ENCODE results near the gene DISP2.

DISP2 gene

GRCh38 chr15:40345225-40345866 is 12.7 kb upstream of the DISP2 start:
- no peak for DNase-seq

DNA sequence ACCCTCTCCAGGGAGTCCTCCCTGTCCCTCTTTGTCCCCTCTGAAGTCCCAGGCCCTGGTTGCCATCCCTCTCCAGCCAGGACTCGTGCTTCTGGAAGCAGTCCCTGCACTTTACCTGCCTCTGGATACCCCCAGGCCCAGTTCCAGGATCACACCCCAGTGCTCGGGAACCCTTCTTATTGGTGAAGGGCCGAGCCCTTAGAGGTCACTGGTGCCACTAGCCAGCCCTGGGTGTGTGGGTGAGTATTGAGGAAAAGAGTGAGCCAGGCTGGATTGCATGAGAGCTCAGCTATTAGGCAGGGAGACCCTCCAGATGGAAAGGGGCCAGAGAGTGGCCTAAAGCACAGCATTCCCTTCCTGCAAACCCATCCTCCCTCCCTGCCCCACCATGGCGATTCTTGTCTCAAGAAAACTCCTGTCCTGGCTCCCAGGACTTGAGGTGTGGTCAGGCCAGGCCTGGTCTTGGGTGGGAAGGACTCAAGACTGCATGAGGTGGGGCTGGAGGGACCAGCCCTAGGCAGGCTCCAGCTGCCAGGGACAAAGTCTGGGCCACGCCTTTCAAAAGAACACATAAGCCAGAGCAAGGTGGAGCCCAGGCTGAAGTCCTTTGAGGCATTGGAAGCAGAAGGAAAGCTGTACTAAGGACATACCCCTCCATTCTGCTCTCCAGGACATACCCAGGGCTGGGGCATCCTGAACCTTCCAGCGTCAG is 12.0 kb upstream of the DISP2 start:
- DNase-seq = no peak

GRCh38 chr15:40346579-40347558 is 11.2 kb upstream of the DISP2 start:
- DNase-seq = no peak

DNA sequence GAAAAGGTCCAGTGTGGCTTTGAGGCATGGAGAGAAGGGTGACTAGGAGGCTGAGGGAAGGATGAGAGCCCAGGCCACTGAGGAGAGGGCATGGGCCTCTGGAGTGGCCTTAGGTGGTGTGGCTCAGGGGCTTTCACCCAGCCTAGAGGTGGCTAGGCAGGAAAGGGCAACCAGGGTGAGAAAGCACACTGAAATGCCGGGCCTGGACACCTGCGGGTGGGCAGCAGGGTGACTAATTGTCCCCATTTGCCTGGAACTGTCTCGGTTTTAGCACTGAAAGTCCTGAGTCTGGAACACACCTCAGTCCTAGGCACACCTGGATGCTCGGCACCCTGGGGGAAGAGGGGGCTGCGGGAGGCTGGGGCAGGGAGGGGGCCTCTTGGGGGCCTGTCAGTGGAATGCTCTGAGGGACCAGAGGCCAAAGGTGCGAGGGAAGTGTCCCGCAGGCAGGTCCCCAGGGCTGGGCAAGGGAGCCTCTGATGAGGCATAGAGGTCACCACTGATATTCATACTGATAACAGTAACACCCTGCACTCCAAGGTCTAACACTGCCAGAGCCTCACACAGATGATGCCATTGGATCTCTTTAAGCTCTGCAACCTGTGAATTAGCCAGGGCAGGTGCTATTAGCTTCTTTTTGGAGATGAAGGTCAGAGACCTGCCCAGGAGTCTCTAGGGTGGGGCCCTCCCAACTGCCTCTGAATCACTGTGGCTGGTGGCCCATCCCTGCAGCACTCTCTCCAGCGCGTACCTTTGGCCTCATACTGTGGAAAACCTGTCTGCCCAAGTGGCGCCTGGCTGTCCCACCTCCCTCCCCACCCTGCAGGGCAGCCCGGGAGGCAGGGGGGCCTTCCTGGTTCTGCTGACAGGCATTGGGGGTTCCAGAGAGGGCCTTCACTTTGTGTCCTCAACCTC is 10.2 kb upstream of the DISP2 start:
- no peak for DNase-seq

- DNase-seq = no peak
Measured at GRCh38 chr15:40348474-40348870, 9.5 kb upstream of the DISP2 start.

GRCh38 chr15:40349163-40349562 is 8.9 kb upstream of the DISP2 start:
- no peak for DNase-seq

GRCh38 chr15:40352281-40352901 is 5.6 kb upstream of the DISP2 start:
- DNase-seq = no peak

DNA sequence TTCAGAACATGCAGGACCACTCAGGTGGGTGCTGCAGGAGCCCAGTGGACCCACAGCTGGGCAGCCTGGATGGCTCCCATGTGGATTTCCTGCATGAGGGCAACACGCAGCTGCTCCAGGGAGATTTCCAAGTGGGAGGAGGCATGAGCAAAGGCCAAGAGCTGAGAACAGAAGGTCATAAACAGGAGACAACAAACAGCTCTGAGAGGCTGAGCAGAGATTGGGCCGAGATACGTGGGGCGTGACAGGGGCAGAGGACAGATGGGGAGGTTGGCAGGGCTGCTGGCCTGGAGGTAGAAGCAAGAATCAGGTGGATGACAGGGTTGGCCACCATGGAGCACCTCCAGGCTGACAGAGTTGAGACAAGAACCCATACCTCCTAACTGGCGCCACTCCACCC is 4.3 kb upstream of the DISP2 start:
- DNase-seq = no peak

GRCh38 chr15:40354408-40355171 is 3.4 kb upstream of the DISP2 start:
- DNase-seq = no peak

DNA sequence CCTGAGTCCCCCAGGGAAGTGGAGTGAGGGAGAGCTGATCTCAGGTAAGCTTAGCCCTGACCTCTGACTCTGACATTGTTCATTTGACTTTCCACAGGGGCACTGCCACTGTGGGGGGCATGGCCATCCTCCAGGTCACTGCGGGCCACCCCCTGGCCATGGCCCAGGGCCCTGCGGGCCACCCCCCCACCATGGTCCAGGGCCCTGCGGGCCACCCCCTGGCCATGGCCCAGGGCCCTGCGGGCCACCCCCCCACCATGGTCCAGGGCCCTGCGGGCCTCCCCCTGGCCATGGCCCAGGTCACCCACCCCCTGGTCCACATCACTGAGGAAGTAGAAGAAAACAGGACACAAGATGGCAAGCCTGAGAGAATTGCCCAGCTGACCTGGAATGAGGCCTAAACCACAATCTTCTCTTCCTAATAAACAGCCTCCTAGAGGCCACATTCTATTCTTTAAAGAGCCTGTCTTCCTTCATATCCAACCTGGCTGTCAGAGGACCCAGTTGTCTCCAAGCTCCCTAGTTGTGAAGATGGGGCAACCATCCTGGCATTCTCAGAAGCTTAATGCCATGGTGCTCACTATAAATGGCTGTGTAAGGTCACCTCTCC is 1.9 kb upstream of the DISP2 start:
- DNase-seq = no peak

- DNase-seq = no peak
Measured at GRCh38 chr15:40357246-40357645, 773 bp upstream of the DISP2 start.

GRCh38 chr15:40358471-40359353 is 693 bp downstream of the DISP2 start:
- no peak for DNase-seq

DNA sequence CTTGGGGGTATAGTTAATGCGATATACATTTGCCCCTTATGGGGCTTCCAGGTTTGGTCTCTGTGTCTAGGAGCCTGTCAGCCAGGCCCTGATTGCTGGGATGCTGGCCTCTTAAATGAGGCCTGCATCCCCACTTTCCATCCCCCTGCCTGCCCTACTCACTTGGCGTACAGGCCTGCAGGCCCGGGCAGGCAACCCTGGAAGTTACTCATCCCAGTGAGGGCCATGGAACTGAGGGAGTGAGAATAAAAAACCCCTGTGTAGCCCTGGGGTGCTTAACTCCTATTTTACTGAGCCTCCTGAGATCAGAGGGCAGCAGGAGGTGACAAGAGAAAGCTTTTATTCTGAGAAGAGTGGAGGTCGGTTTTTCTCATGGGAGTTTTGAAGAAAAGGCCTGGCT is 2.0 kb downstream of the DISP2 start:
- DNase-seq = no peak

DNA sequence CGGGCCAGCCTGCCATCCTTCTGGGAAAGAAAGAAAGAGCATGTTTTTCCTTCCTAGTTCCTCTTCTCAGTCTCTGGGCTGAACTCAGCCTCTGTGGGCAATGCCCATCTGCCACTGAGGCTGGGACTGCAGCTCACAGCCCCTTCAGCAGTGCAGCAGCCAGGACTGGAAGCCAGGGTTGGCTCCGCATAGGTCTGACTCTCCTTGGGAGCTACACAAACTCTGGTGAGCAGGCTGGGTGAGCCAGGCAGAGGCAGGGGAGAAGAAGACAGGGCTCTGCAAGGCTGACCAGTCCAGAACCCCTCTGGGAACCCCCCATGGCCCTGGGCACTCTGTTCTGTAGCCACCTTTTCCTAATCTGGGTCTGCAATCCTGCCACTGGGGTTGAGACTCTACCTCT is 3.6 kb downstream of the DISP2 start:
- DNase-seq = no peak

DNA sequence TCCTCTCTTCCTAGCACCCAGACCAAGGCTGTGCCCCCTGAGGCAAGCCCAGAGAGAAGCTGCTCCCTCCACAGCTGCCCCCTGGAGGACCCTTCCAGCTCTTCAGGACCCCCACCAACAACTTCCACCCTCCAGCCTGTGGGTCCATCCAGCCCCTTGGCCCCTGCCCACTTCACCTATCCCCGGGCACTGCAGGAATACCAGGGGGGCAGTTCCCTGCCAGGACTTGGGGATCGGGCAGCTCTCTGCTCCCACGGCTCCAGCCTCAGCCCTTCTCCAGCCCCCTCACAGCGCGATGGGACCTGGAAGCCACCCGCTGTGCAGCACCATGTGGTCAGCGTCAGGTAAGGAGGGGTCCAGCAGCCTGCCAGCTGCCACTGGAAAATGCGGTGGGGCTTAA is 5.6 kb downstream of the DISP2 start:
- DNase-seq = no peak

DNA sequence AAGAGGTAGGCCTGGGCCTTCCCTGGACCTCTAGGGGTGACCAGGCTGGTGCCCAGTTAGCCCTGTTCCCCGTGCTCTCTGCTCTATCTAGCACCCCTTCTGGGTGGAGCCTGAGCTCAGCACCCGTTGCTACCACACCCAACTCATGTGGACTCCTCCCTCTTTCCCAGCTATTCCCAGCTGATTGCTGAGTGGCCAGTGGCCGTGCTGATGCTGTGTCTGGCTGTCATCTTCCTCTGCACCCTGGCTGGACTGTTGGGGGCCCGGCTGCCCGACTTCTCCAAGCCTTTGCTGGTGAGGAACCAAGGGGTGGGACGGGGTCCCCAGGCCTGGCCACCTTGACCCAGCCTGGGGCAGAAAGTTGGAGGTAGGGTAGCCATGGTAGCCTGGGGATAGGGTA is 6.2 kb downstream of the DISP2 start:
- DNase-seq = no peak

DNA sequence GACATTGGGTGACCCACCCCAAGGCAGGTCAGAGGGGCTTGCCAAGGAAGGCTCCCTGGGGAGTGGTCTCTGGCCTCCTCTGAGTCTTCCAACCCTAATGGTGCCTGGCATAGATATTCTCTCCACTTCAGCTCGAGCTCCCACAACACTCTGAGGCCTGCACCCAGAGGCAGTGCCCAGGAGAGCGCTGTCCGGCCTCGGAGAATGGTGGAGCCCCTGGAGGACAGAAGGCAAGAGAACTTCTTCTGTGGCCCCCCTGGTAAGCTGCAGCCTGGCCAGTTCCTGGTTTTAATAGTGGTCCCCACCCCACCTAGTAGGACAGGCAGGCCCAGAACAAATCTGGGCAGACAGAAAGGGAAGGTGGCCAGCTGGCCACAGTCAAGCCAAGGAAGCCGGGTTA is 7.0 kb downstream of the DISP2 start:
- no peak for DNase-seq

DNA sequence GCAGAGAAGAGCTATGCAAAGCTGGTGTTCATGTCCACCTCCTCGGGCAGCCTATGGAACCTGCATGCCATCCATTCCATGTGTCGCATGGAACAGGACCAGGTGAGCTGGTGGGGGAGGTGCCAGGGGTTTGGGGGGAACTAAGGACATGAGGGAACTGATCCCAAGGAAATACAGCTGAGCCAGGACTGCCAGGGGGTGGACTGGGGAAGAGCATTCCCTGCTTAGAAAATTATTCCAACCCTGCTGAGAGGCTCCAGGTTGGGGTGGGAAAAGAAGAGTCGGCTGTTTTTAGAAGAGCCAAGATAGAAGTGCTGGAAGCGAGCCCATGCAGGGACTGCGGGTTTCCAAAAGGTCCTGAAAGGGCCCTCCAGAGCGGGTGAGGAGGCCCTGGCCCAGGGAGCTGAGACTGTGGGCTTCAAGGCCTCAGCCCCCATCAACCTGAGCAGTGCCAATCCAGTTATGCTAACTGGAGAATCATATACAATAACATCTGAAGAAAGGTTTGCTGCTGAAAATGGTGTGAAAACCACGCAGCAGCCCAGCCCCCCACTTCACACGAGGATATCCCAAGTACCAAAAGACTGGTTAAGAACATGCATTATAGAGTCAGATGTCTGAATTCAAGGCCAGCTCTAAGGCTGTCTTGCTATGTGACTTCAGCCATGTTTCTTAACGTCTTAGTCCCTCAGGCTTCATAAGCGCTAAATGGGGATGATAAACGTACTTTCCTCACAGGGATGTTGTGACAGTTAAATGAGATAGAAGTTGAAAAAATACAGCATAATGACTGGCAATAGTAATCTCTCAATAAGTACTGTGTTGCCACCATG is 7.8 kb downstream of the DISP2 start:
- no peak for DNase-seq

Data from NCI-H187 treated with DMSO at 0.1 percent for 48 hours (cell line).